Neural crest cell (in vitro differentiated cells): ENCODE results near the gene FLRT1. TPM values are rescaled to one million over a fixed set of nuclear protein-coding genes. Genes with fewer than 3 reads are reported as not detected.
A peak's percentile ranks its signal among the peaks of the same experiment; 100 is the strongest.

Experiments
- DNase-seq: peaks from one replicate; pipeline ENCODE4 v3.0.0; 2021; ENCODE audit warnings: low read depth, mixed read lengths, low spot score
- H3K27ac Mint-ChIP-seq: one replicate; pipeline ENCODE4 v1.8.0; 2021; ENCODE audit warnings: mild to moderate bottlenecking, mixed read lengths; ENCODE audit not compliant: unreplicated experiment
- H3K27me3 Mint-ChIP-seq: 2 replicates; pipeline ENCODE4 v1.8.0; 2021; ENCODE audit warnings: low read depth, mild to moderate bottlenecking, mixed read lengths
- H3K36me3 Mint-ChIP-seq: 2 replicates; pipeline ENCODE4 v1.8.0; 2021; ENCODE audit warnings: low read depth, mild to moderate bottlenecking, mixed read lengths
- H3K4me1 Mint-ChIP-seq: 2 replicates; pipeline ENCODE4 v1.8.0; 2021; ENCODE audit warnings: mixed read lengths
- H3K4me3 Mint-ChIP-seq: one replicate; pipeline ENCODE4 v1.8.0; 2021; ENCODE audit warnings: mild to moderate bottlenecking, mixed read lengths
- H3K9me3 Mint-ChIP-seq: 2 replicates; pipeline ENCODE4 v1.8.0; 2021; ENCODE audit warnings: mixed read lengths
- CTCF ChIP-seq: fragments of 200-600 bp; sonication (generic); conservative IDR thresholded peaks from 2 replicates; pipeline ENCODE4 v1.5.0; 2021; ENCODE audit warnings: antibody characterized with exemption, mild to moderate bottlenecking
- total RNA-seq: library from RNA; stranded (reverse); gene quantifications from 2 replicates; pipeline ENCODE4 v1.2.1, GENCODE V29; 2021

Gene FLRT1
- total RNA-seq, 1 donor from 2014 or later, result 3.0 TPM

GRCh38 chr11:64003807-64004589, 31.7 kb upstream of the FLRT1 start:
- H3K4me1 Mint-ChIP-seq, result peaks cover 29% of the 10 kb centered on the region
- no peak overlapping the region for H3K27ac Mint-ChIP-seq
- H3K9me3 Mint-ChIP-seq, result no peaks in the 10 kb centered on the region
- no peaks in the 10 kb centered on the region for H3K36me3 Mint-ChIP-seq
- no peak for DNase-seq
- H3K27me3 Mint-ChIP-seq, result peaks cover 39% of the 10 kb centered on the region
- H3K4me3 Mint-ChIP-seq, result peak overlapping the region; percentile 15
- no peak for TF ChIP-seq CTCF

GRCh38 chr11:64004590-64004984, 31.1 kb upstream of the FLRT1 start:
- no peak for DNase-seq
- no peaks in the 10 kb centered on the region for H3K36me3 Mint-ChIP-seq
- peaks cover 42% of the 10 kb centered on the region for H3K27me3 Mint-ChIP-seq
- TF ChIP-seq CTCF, result no peak
- no peak overlapping the region for H3K27ac Mint-ChIP-seq
- H3K9me3 Mint-ChIP-seq, result no peaks in the 10 kb centered on the region
- H3K4me3 Mint-ChIP-seq, result no peak overlapping the region
- peaks cover 29% of the 10 kb centered on the region for H3K4me1 Mint-ChIP-seq

- Mint-ChIP-seq H3K27ac (no peak overlapping the region), H3K4me3 (no peak overlapping the region), H3K9me3 (no peaks in the 10 kb centered on the region), H3K36me3 (no peaks in the 10 kb centered on the region), H3K27me3 (peaks cover 42% of the 10 kb centered on the region), H3K4me1 (peaks cover 29% of the 10 kb centered on the region)
- TF ChIP-seq CTCF, result no peak
- DNase-seq, result no peak
Measured at GRCh38 chr11:64005691-64006090, 30.0 kb upstream of the FLRT1 start.

- Mint-ChIP-seq H3K4me3 (peak overlapping the region; percentile 56), H3K36me3 (no peaks in the 10 kb centered on the region), H3K27ac (no peak overlapping the region), H3K9me3 (no peaks in the 10 kb centered on the region), H3K27me3 (peaks cover 42% of the 10 kb centered on the region), H3K4me1 (peaks cover 29% of the 10 kb centered on the region)
- TF ChIP-seq CTCF, result no peak
- no peak for DNase-seq
Measured at GRCh38 chr11:64006398-64006797, 29.3 kb upstream of the FLRT1 start.

GRCh38 chr11:64007160-64007628, 28.5 kb upstream of the FLRT1 start:
- no peaks in the 10 kb centered on the region for H3K9me3 Mint-ChIP-seq
- H3K4me1 Mint-ChIP-seq, result peaks cover 24% of the 10 kb centered on the region
- DNase-seq, result no peak
- H3K4me3 Mint-ChIP-seq, result peak overlapping the region; percentile 56
- H3K27ac Mint-ChIP-seq, result no peak overlapping the region
- no peaks in the 10 kb centered on the region for H3K36me3 Mint-ChIP-seq
- TF ChIP-seq CTCF, result no peak
- H3K27me3 Mint-ChIP-seq, result peaks cover 39% of the 10 kb centered on the region
